ENCODE measurements around the gene NELL2. TPM values are rescaled to one million over a fixed set of nuclear protein-coding genes. Genes with fewer than 3 reads are reported as not detected.

NELL2 gene
- total RNA-seq, 2 experiments from 2014 or later, result 99.7 to 106 TPM

- H3K36me3 Mint-ChIP-seq (ENCODE audit: low read depth), result peaks cover 4% of the 10 kb centered on the region
- H3K4me3 Mint-ChIP-seq, result no peak overlapping the region
- no peak overlapping the region for H3K27ac Mint-ChIP-seq
- DNase-seq (no peak), ATAC-seq (no peak)
- H3K4me1 Mint-ChIP-seq (ENCODE audit: low read depth), result peaks cover 44% of the 10 kb centered on the region
- intact Hi-C loops (cut with micrococcal nuclease), result no loop called here
- POLR2A ChIA-PET, result no interaction called here
- CTCF ChIA-PET, result no interaction called here
- H3K9me3 Mint-ChIP-seq, result no peaks in the 10 kb centered on the region
- TF ChIP-seq CTCF (IDR thresholded peaks at IDR 0.05), result no peak
- H3K27me3 Mint-ChIP-seq, result no peaks in the 10 kb centered on the region
These were observed 333.4 kb downstream of the NELL2 start for GRCh38 chr12:44542716-44543115.

GRCh38 chr12:44537354-44537753 is 338.8 kb downstream of the NELL2 start:
- H3K4me1 Mint-ChIP-seq (ENCODE audit: low read depth), result peaks cover 15% of the 10 kb centered on the region
- DNase-seq (no peak), ATAC-seq (no peak)
- H3K4me3 Mint-ChIP-seq, result no peak overlapping the region
- no peak for TF ChIP-seq CTCF (IDR thresholded peaks at IDR 0.05)
- H3K36me3 Mint-ChIP-seq (ENCODE audit: low read depth), result peaks cover 5% of the 10 kb centered on the region
- H3K27ac Mint-ChIP-seq, result no peak overlapping the region
- intact Hi-C loops (cut with micrococcal nuclease), result no loop called here
- H3K27me3 Mint-ChIP-seq, result no peaks in the 10 kb centered on the region
- CTCF ChIA-PET, result no interaction called here
- POLR2A ChIA-PET, result no interaction called here
- H3K9me3 Mint-ChIP-seq, result no peaks in the 10 kb centered on the region

- H3K27ac Mint-ChIP-seq, result no peak overlapping the region
- CTCF ChIA-PET, result interaction anchor here (0.9 kb wide), 1 partner anchor 415 kb away, joined by 3 read pairs; no protein-coding TSS in a partner anchor
- intact Hi-C loops (cut with micrococcal nuclease), result no loop called here
- no peak for ATAC-seq
- H3K9me3 Mint-ChIP-seq, result no peaks in the 10 kb centered on the region
- peaks cover 7% of the 10 kb centered on the region for H3K4me1 Mint-ChIP-seq (ENCODE audit: low read depth)
- H3K36me3 Mint-ChIP-seq (ENCODE audit: low read depth), result peaks cover 16% of the 10 kb centered on the region
- no peak overlapping the region for H3K4me3 Mint-ChIP-seq
- POLR2A ChIA-PET, result no interaction called here
- TF ChIP-seq CTCF (IDR thresholded peaks at IDR 0.05), result no peak
- no peak for DNase-seq
- H3K27me3 Mint-ChIP-seq, result no peaks in the 10 kb centered on the region
These were observed 343.2 kb downstream of the NELL2 start for GRCh38 chr12:44532940-44533339.

GRCh38 chr12:44531320-44531971 is 344.7 kb downstream of the NELL2 start:
- H3K4me3 Mint-ChIP-seq, result no peak overlapping the region

More at GRCh38 chr12:44531320-44531971, 344.7 kb downstream of the NELL2 start:
- no peak for DNase-seq
- CTCF ChIA-PET, result interaction anchor here (1.3 kb wide), 1 partner anchor 12 kb away, joined by 3 read pairs; no protein-coding TSS in a partner anchor
- H3K27me3 Mint-ChIP-seq, result no peaks in the 10 kb centered on the region
- H3K4me1 Mint-ChIP-seq (ENCODE audit: low read depth), result peaks cover 3% of the 10 kb centered on the region
- H3K27ac Mint-ChIP-seq, result no peak overlapping the region
- POLR2A ChIA-PET, result no interaction called here
- peaks cover 17% of the 10 kb centered on the region for H3K36me3 Mint-ChIP-seq (ENCODE audit: low read depth)
- no peak for TF ChIP-seq CTCF (IDR thresholded peaks at IDR 0.05)
- intact Hi-C loops (cut with micrococcal nuclease), result no loop called here
- ATAC-seq, result no peak
- no peaks in the 10 kb centered on the region for H3K9me3 Mint-ChIP-seq

All from activated CD8-positive, alpha-beta T cell treated with anti-CD3 and anti-CD28 coated beads for 36 hours (primary cell).